HG02642 (cell line): ENCODE measurements around the gene KAT6B.
"Not testable (repeated sequence)": the region's sequence is repeated elsewhere in the genome, so short reads cannot be mapped to it uniquely, and the experiment has no call there.

Source experiments
- ATAC-seq: cut with Tn5 transposase; IDR thresholded peaks from one replicate; pipeline ENCODE4 v1.9.1; 2021; ENCODE audit warnings: mild to moderate bottlenecking; ENCODE audit not compliant: unreplicated experiment, poor library complexity

KAT6B gene

DNA sequence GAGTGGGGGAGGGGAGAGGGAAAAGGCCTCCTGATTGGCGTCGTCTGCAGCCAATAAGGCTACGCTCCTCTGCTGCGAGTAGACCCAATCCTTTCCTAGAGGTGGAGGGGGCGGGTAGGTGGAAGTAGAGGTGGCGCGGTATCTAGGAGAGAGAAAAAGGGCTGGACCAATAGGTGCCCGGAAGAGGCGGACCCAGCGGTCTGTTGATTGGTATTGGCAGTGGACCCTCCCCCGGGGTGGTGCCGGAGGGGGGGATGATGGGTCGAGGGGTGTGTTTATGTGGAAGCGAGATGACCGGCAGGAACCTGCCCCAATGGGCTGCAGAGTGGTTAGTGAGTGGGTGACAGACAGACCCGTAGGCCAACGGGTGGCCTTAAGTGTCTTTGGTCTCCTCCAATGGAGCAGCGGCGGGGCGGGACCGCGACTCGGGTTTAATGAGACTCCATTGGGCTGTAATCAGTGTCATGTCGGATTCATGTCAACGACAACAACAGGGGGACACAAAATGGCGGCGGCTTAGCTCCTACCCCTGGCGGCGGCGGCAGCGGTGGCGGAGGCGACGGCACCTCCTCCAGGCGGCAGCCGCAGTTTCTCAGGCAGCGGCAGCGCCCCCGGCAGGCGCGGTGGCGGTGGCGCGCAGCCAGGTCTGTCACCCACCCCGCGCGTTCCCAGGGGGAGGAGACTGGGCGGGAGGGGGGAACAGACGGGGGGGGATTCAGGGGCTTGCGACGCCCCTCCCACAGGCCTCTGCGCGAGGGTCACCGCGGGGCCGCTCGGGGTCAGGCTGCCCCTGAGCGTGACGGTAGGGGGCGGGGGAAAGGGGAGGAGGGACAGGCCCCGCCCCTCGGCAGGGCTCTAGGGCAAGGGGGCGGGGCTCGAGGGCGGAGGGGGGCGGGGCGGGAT is at the start of gene KAT6B:
TSS of gene KAT6B (plus strand) at position 459 of the 903 bp plus-strand sequence. CDS start 16,258 bp downstream, outside the sequence.
- ATAC-seq: peak; percentile 86

DNA sequence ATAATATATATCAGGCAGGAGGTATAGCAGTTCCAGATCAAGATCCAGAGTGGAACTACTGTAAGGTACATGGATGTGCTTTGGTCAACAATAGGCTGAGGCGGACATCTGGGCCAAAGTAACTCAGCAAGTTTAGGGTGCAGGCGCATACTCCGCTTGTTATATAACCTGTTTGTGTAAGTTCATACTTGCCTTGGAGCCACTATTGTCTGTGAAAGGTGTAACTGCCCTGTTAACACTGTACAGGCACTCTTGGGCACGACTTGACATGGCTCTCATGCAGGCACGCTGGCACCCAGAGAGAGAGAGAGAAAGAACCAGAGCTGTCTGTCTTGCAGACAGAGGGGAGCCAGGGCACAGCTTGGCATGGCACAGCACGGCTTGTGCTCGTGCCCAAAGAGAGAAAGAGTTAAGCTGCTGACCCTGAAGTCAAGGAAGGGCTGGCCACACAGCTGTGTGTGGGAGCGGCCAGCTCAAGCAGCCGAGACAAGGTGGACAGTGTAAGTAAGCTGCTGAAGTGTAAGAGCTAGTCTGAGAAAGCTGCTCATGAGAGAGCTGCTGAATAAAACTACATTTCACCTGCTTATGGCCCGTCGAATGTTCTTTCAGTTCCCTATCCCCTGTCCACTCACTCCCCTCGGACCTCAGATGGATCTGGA is 47.8 kb upstream of the KAT6B start:
- no peak for ATAC-seq

DNA sequence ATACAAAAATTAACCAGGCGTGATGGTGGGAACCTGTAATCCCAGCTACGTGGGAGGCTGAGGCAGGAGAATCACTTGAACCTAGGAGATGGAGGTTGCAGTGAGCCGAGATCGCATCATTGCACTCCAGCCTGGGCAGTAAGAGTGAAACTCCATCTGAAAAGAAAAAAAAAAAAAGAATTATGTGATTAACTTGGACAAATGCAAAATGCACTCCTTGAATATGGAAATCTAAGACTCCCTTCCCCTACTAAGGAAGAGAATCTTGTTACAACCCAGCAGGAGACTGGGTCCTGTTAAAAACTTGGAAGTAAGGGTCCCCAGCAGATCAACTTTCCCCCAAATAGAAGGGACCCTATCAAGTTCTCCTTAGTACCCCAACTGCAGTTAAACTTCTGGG is 44.5 kb upstream of the KAT6B start:
- not testable (repeated sequence) for ATAC-seq

DNA sequence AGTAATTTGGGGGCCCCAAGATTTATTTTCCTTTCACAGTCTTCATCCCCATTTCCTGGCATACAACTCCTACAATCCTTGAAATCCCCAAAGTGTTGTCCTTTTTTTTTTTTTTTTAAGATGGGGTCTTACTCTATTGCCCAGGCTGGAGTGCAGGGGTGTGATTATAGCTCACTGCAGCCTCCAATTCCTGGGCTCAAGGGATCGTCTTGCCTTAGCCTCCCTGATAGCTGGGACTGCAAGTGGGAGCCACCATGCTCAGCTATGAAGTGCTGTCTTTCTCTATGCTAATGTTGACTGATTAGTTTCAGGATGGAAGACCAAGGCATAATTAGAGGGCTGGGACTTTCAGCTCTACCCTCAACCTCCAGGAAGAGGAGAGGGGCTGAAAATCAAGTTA is 41.9 kb upstream of the KAT6B start:
- ATAC-seq: no peak

DNA sequence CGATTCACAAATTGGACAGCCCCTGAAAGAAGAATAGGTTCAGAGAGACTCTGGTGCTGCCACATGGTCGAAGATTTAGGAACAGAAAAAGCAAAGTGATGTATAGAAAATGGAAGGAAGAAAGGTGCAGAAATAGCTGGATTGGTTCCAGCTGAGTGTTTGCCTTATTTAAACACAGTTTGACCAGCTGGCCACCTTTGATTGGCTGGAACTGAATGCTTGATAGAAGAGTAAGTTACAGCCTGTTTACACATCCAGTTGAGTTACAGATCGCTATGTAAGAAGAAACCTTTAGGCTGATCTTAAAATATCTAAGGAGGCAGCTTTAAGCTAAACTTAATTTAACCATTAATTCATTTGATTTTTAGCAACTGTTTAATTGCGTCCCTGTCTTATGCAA is 40.3 kb upstream of the KAT6B start:
- ATAC-seq: no peak

DNA sequence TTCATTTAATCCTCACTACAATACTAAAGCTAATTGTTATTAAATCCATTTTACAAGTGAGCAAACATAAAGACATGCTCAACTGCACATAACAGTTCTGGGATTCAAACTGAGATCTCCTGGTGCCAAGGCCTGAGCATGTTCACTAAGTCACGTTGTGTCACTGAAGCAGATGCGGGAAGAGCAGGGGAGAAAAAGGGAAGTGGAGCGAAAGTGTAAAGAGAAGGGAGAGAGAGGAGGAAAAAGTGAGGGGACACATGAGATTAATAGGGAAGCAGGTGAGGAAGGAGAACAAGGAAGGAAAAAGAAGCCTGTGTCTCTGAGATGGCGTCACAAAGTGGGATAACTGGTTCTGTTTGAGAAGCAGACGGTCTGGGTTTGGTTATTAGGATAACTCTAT is 38.9 kb upstream of the KAT6B start:
- ATAC-seq: no peak

DNA sequence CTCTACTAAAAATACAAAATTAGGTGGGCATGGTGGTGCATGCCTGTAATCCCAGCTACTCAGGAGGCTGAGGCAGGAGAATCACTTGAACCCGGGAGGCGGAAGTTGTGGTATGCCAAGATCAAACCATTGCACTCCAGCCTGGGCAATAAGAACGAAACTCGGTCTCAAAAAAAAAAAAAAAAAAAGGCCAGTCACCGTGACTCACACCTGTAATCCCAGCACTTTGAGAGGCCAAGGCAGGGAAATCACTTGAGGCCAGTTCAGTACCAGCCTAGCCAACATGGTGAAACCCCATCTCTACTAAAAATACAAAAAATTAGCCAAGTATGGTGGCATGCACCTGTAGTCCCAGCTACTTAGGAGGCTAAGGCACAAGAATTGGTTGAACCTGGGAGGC is 34.4 kb upstream of the KAT6B start:
- not testable (repeated sequence) for ATAC-seq

DNA sequence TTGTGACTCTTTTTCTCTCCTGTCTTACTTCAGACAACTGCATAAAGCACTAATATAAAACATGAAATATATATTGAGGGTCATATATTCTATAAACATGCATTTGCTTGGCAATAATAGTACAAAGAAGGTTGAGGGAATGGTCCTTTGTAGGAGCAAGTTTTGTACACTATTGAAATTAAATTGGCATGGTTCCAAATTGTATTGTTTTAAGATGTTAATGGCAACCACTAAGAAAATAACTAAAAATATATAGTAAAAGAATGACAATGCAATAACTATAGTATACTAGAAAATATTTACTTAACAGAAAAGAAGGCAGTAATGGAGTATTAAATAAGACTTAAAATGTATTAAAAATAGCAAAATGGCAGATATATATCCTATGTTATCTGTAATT is 33.7 kb upstream of the KAT6B start:
- ATAC-seq: no peak

DNA sequence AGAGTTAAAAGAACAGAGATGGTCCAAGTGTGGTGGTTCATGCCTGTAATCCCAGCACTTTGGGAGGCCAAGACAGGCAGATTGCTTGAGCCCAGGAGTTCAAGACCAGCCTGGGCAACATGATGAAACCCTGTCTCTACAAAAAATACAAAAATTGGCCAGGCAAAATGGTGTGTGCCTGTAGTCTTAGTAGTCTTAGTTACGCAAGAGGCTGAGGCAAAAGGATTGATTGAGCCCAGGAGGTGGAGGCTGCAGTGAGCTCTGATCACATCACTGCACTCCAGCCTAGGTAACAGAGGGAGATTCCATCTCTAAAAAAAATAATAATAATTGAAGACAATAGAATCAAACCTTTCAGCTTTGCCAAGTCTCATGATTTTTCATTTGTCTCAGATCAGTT is 33.2 kb upstream of the KAT6B start:
- ATAC-seq: not testable (repeated sequence)

DNA sequence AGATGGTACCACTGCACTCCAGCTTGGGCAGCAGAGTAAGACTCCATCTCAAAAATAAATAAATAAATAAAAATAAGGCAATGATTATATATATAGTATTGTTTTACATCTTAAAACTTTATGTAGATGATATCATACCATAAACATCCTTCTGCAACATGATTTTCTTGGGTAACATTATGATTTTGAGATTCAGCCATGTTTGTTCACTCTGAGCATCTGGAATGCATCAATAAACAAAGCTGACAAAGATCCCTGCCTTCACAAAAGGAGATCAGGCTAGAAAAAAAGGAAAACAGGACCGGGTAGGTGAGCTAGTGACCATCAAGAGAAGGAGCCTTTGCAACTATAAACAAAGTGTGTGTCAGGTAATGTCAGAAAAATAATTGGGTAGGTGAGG is 31.9 kb upstream of the KAT6B start:
- ATAC-seq: no peak

DNA sequence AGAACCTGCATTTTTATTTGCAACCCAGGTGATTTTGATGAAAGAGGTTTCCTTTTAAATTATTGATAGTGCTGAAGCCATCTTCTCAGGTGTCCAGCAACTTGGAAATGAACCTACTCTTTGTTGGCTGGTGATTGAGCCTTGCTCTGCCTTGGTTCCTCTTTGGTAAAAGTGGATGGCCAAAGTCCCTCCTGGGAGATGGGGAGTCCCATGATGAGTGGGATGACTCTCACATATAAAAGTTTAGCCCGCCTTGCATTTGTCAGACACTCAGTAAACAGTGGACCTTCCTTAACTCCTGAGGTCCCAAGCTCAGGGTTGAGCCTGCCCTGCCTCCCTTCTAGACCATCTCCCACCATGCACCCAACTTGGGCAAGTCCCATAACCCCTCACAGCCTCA is 28.9 kb upstream of the KAT6B start:
- no peak for ATAC-seq

DNA sequence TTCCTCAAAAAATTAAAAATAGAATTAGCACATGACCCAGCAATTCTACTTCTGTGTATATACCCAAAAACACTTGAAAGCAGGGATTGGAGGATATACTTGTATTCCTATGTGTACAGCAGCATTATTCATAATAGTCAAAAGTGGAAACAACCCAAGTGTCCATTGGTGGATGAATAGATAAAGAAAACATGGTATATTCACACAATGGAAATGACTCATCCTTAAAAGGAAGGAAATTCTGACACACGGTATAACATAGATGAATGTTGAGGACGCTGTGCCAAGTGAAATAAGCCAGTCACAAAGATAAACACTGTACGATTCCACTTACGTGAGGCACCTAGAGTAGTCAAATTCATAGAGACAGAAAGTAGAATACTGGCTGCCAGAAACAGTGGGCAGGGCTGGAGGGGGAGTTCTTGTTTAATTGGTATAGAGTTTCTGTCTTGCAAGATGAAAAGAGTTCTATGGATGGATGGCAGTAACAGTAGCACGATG is 26.6 kb upstream of the KAT6B start:
- ATAC-seq: no peak

DNA sequence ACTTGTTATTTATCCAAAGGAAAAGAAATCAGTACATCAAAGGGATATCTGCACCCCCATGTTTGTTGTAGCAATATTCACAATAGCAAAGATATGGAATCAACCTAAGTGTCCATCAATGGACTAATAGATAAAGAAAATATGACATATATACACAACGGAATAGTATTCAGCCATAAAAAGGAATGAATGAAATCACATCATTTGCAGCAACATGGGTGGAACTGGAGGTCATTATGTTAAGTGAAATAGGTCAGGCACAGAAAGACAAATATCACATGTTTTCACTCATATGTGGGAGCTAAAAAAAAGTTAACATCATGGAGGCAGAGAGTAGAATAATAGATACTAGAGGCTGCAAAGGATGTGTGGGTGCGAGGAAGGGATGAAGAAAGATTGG is 25.0 kb upstream of the KAT6B start:
- no peak for ATAC-seq

DNA sequence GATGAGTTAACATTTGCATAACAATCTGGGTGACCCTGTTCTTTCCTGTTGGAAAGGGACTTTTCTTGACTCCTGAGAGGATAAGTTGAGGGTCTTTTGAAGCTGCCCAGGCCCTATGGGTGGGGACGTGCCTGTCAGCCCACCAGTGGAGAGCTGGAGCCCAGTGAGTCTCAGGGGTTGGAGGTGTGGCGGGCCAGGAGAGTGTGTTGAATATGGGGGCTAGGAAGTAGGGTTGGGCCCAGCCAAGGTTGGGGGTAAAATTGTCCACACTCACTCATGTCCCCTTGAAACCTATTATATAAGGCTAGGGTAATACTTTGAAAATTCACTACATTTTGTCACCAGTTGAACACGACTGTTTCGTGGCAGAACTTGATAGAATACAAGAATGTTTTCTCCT is 17.9 kb upstream of the KAT6B start:
- ATAC-seq: no peak

DNA sequence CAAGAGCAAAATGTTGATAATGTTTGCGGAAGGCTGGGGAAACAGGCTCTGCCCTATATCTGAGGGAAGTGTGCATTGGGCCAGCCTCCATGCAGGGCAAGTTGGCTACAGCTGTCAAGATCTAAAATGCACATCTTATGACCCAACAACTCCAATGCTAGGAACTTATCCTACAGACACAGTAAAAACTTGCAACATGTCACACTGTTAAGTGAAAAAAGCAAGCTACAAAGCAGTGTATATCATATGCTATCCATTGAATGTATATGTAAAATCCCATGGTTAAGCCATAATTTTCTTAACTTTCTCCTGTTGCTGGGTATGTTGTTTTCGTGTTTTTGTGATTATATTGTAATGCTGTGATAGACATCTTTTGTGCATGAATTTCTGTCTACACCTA is 16.3 kb upstream of the KAT6B start:
- ATAC-seq: no peak

DNA sequence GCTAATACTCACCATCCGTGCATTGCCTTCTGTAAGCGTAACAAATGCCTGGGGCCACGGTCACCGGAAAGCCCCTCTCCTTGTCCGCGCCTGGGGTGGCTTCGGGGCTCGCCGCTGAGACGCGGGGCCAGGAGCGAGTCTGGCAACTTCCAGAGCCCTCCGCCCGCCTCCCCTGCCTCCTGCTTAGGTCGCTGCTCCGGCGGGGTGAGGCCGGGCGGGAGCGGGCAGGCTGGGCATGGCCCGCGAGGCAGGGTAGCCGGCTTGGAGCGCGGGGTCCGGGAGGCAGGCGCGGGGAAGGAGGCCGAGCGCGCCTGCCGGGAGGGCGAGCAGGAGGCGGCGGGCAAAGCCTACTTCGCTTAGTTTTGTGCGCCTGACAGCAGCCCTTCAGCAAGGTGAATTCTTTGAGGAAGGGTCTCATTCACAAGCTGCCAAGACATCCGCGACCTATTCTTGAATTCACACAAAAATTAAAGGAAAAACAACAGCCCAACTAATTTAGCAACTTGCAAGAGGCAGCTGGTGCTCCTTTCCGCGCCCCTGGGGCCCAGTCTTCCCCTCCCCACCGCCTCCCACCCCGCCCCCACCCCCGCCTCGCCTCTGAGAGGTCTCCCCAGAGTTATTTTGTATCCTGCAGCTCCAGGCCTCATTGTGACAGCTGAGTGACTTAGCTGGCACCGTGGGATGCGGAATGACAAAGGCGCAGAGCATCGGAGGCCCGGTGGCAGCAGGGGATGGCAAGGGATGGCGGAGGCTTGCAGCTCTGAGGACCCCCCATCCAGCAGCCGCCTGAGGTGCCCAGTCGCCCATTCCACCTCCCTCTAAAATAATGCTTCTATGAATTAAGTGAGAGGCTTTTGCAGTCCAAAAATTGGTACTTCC is 12.8 kb upstream of the KAT6B start:
- no peak for ATAC-seq

DNA sequence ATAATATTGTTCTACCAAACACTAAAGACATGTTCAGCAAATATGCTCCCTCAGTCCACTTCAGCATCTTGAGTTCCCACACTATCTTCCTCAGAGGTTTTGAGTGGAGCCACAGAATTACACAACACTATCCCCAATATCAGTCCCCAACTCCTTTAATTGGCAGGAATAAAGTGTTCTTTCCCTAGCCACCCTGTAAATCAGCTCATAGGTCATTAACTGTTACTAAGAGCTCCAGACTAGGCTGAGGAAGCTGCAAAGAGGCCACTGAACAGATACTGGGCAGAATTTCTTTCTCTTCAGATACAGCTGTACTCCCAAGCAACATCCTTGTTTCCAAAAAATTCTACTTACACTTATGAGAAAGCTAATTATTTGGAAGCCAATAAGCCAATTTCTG is 11.6 kb upstream of the KAT6B start:
- ATAC-seq: no peak

DNA sequence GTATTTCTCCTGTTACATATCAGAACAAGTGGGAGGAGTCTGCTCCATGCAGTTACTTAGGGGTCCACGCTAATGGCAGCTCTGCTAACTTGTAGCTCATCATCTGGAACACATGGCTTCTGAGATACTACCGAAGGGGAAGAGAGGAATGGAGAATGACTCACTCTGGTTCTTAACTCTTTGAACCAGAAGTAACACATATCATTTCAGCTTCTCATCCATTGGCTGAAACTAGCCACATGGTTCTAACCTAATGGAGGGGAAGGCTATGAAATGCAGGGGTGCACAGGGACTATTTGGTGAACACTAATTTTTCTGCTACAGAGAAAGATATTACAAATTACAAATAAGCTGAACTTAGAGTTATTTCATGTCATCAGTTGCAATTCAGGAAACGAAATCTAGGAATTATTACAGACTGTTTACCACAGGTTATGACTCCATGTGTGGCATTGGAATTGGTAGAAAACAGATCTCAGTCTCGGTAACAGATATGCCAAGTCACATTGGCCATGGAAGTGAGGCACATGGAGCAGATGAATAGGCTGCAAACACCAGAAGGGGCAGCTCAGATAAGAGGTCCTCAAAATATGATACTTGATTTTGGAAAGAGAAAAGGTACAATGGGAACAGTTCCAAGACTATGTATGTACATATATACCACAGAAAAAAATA is 9.4 kb upstream of the KAT6B start:
- no peak for ATAC-seq

DNA sequence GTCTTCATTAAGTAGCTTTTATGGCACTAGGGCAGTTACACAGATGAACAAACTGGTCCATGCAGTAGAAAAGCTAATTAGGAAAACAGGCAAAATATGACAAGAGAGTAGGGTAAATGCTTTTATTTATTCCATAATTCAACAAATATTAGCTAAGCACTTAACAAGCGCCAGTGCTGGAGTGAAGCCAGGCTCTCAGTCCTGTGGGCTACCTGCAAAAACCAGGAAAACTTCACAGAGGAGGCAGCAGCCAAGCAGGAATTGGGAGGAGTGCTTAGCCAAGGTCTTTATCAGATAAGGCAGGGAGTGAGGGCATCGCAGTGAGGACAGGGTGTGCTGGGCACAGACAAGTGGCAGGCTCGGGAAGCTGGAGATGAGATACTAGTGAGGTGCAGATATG is 4.9 kb upstream of the KAT6B start:
- no peak for ATAC-seq

DNA sequence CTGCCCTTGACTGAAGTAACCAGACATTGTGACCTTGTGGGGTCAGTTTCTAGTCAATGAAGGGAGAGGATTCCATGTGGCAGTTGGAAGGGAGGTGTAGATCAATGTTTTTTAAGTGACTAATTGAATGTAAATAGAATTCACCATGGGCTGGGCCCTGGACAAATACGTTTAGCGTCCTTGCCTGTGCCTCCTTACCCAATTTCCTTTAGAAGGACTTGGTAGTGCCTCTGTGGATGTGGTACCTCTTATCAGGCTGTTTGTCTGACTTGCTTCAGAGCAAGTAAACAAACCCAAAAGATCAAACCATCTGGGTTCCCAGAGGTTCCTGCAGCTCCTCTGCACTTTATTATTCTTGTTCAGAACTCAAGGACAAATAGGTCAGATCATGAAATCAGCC is 4.3 kb upstream of the KAT6B start:
- ATAC-seq: no peak
